ENCODE data around the gene MYL3. TPM values are rescaled to one million over a fixed set of nuclear protein-coding genes. Genes with fewer than 3 reads are reported as not detected.

Gene MYL3
- total RNA-seq, 1 donor from 2014 or later, result 3,804 TPM

DNA sequence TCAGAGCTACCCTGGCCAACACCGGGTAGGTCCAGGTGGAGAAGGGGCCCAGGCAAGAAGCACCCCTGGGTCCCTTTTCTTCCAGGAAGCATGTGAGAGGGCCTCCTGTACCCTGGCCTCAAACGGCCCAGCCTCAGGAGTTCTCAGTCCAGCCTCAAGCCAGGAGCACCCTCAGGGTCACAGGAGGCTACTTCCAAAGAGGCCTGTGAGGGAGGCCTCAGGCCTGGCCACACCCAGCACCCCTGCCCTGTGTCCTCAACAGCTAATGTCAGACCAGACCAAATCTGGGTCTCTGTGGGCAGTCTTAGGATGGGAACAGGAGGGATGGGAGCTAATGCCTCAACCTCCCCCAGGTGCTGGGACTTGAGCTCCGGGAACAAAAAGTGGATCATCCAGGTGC is 37.8 kb upstream of the MYL3 start:
- peak; percentile 50 for DNase-seq (ENCODE audit: low spot score)
- intact Hi-C loops (cut with DNase I), result no loop called here

DNA sequence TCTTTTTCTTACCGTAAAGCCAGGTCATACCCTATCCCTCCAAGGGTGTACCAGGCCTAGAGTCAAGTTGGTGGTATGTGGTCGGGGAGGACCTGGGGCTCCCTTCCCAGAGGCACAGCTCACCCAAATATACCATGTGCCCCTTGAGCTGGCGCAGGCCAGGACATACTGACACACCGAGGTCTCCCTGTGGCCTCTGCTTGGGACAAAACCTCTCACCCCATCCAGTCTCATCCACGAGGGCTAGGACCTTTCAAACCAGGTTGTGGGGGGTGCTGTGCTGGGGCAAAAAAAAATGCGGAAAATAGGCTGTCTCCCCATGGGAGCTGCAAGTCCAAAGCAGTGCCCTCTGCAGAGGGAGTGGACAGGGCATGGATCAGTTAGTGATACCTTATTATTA is 37.1 kb upstream of the MYL3 start:
- intact Hi-C loops (cut with DNase I), result no loop called here
- no peak for DNase-seq (ENCODE audit: low spot score)

DNA sequence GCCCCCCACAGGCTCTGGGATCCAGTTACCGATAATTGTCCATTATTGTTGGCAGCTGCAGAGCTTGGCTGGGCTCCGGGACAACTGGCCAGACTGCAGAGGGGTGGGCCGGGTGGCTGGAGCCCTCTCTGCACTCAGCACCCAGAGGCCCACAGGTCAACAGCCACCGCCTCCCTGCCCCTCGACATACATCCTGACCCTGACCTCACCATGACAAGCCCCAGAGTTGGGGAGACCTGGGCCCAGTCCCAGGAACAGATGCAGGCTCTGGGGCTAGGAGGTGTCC is 36.7 kb upstream of the MYL3 start:
- DNase-seq (ENCODE audit: low spot score), result peak; percentile 57
- intact Hi-C loops (cut with DNase I), result no loop called here

DNA sequence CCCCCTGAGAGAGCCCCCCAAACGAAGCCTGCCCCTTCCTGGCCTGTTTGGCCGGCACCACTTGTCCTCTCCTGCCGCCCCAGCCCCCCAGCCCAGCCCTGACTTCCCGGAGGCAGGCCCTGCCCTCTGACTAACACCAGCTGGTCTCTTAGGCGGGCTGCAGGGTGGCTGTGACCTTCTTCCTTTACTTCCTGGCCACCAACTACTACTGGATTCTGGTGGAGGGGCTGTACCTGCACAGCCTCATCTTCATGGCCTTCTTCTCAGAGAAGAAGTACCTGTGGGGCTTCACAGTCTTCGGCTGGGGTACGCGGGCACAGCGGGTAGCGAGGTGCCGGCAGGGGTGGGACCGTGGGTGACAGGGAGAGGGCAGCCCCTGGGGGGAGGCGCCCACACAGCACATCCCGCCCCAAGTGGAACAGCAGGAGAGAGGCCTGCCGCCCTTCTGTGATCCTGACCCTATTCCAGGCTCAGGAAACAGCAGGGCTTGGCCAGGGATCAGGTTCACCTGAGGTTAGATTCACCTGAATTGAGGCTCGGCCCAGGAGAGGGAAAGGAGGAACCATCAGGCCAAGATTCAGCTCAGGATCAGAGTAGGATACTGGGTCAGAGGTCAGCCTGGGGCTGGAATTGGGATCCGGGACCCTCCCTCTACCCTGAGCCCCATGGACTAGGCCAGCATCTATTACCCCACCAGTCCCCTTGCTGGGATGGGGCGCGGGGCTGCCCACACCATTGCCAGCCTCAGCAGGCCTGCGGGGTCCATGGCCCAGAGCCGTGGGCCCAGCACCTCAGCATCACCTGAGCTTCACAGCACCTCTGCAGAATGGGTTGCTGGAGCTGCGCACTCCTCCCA is 36.1 kb upstream of the MYL3 start:
- DNase-seq (ENCODE audit: low spot score), result peak; percentile 58
- intact Hi-C loops (cut with DNase I), result loop anchor here (10.0 kb wide), 1 partner anchor 405 kb away; the partner anchor contains the start of gene RTP3

DNA sequence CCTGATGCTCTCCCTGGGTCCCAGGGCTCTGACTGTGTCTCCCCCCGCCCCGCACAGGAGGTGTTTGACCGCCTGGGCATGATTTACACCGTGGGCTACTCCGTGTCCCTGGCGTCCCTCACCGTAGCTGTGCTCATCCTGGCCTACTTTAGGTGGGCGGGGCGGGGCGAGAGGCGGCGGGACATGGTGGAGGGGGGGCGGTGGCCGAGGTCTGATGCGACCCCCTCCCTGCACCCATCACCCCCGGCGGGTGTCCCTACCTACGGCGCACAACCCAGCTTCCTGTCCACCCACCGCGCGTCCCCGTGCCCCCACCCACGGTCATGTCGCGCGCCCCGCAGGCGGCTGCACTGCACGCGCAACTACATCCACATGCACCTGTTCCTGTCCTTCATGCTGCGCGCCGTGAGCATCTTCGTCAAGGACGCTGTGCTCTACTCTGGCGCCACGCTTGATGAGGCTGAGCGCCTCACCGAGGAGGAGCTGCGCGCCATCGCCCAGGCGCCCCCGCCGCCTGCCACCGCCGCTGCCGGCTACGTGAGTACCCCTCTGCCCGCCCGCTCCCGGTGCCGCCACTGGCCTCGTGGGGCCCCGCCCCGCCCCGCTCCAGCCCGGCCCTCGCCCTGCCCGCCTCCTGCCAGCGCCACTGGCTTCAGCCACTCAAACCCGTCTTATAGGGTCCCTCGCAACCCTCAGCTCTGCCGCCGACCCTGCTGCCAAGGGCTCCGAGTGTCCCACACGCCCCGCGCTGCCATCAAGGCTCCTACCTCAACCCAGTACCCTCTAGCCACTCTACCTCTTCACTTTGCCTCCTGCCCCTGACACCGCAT is 35.3 kb upstream of the MYL3 start:
- intact Hi-C loops (cut with DNase I), result loop anchor here (10.0 kb wide), 1 partner anchor 404 kb away; the partner anchor contains the start of gene RTP3
- peak; percentile 74 for DNase-seq (ENCODE audit: low spot score)

DNA sequence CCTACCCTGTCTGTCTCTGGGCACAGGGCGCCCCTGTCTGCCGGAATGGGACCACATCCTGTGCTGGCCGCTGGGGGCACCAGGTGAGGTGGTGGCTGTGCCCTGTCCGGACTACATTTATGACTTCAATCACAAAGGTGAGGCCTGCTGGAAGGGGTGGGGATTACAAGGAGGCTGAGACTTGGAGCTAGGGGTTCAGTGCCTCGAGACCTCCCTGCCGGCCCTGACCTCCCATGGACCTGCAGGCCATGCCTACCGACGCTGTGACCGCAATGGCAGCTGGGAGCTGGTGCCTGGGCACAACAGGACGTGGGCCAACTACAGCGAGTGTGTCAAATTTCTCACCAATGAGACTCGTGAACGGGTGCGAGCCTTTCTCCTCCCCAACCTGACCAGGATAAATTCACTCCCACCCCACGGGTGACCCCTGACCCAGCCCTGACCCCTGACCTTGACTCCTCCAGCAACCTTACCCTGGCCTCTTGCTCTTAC is 34.6 kb upstream of the MYL3 start:
- intact Hi-C loops (cut with DNase I), result loop anchor here (2.0 to 10.0 kb wide), 2 partner anchors 191 to 403 kb away; partner anchors contain the start of gene RTP3
- DNase-seq (ENCODE audit: low spot score), result peak; percentile 63

DNA sequence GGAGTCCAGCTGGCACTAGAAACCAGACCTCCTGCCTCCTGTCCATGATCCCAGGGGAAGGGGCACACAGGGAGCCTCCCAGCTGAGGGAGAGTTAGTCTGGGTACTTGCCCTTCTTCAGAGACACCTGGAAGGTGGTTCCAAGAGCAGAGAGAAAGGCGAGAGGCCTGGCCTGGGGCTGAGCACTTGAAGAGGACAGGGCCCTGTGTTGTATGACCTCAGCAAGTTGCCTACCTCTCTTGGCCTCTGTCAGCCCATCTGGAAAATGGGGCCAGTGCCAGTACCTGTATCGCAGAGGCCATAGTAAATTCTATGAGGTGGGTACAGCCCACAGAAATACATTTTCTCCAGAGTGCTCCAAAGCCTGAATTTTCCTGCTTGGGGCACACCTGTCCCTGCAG is 33.8 kb upstream of the MYL3 start:
- peak; percentile 61 for DNase-seq (ENCODE audit: low spot score)
- intact Hi-C loops (cut with DNase I), result loop anchor here (2.0 to 10.0 kb wide), 2 partner anchors 190 to 402 kb away; partner anchors contain the start of gene RTP3

DNA sequence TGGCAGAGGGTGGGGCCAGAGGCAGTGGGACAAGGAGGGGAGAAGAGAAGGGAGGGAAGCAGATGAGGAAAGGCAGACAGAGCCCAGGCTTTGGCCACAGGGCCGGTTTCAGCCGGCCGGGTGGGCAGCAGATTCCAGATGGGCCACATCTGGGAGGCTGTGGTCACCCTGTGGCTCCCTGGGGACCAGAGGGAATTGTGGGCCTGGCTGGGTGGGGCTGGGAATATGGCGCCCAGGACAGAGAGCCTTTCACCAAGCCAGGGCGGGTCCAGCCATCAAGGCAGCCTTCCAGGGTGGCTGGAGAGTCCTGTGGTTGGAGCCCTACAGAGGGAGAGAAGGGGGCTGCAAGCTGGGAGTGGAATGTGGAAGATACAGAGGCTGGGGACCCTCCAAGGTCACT is 33.1 kb upstream of the MYL3 start:
- intact Hi-C loops (cut with DNase I), result loop anchor here (2.0 to 10.0 kb wide), 2 partner anchors 190 to 402 kb away; partner anchors contain the start of gene RTP3
- peak; percentile 49 for DNase-seq (ENCODE audit: low spot score)

DNA sequence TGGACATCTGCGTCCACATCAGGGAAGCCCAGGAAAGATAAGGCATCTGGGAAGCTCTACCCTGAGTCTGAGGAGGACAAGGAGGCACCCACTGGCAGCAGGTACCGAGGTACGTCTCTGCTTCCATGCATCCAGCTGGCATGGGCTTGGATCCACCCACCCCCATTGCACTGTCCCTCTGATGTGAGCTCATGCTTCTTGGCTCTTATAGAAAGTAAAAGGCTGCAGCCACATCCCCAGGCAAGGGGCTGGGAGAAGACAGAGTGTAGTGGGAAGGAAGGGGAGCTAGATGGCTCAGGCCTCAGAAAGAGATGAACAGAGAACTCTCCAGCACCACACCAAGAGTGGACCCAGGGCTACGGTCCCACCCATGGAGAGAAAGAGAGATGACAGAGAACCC is 32.5 kb upstream of the MYL3 start:
- intact Hi-C loops (cut with DNase I), result loop anchor here (1.0 to 10.0 kb wide), 3 partner anchors 29 to 401 kb away; partner anchors contain the start of gene RTP3
- peak; percentile 47 for DNase-seq (ENCODE audit: low spot score)

DNA sequence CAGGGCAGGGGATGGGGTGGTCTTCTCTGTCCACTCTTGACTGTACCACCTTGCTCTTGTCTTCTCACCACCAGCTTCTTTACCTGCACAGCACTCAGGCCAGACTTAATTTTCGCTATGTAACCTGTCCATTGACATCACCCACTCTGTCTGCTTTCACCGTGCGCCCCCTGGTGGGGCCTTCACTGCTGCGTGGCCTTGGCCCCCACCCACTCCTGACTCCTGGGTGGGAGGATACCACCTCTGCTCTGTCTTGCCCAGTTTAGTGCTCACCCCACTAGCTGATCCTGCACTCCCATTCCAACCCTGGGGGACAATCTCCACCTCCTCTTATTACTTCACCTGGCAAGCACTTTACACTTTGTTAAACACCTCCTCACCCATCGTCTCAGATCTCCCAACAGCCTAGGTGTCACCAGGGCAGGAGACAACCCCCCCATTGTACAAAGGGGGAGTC is 32.0 kb upstream of the MYL3 start:
- DNase-seq (ENCODE audit: low spot score), result peak; percentile 83
- intact Hi-C loops (cut with DNase I), result loop anchor here (1.0 to 10.0 kb wide), 2 partner anchors 29 to 400 kb away; partner anchors contain the start of gene RTP3

DNA sequence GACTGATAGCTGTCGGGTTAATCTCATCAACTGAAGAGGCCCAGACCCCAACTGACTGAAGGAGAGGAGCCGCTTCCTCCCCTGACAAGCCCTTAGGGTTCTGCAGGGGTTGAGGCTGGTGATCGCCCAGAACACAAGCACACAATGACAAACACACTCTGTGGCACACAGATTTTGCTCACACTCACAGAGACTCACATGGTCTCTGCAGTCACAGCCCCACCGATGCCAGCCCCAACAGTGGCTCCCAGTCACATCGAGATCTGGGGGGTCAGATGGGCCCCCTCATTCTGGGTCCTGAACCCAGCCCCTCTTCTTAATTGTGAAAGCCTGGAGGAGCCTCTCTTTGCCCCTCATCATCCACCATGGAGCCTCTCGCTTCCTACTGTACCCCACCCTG is 31.0 kb upstream of the MYL3 start:
- no peak for DNase-seq (ENCODE audit: low spot score)
- intact Hi-C loops (cut with DNase I), result loop anchor here (10.0 kb wide), 1 partner anchor 399 kb away; the partner anchor contains the start of gene RTP3

DNA sequence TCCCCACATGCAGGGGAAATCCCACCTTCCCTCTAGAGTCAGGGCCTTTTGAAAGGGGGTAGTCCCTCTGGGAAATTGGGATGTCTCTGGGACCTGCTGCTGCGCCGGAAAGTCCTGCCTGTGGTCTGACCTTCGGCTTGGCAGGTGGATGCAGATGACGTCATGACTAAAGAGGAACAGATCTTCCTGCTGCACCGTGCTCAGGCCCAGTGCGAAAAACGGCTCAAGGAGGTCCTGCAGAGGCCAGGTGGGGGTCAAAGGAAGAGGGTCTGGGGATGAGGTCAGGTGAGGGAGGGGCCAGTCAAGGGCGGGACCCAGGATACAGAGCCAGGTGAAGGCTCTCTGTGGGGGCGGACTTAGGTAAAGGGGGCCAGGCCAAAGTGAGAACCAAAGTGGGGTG is 30.5 kb upstream of the MYL3 start:
- DNase-seq (ENCODE audit: low spot score), result no peak
- intact Hi-C loops (cut with DNase I), result loop anchor here (10.0 kb wide), 1 partner anchor 399 kb away; the partner anchor contains the start of gene RTP3

DNA sequence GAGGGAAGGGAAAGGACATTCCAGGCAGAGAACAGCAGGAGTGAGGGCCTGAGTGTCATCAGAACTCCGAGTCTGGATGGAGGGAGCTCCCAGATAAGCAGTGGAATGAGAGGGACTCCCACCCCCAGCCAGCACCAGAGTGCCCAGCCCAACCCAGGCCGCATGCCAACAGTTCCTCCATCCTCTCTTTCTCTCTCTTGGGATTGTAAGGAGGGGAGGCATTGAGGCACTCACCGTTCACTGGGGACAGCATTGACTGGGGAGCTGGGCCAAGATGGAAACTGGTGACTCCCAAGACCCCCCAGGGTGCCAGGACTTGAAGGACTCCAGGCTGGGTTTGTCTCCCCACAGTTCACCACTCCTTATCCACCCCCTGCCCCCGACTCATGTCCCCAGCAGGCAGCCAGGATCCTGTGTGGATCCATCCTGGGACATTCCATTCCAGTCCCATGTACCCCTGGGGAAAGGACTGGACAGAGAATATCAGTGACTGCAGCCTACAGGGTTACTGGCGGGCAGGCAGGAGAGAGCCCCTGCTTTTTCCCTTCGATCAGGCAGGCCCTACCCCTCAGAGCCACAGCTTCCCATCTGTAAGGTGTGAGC is 30.0 kb upstream of the MYL3 start:
- intact Hi-C loops (cut with DNase I), result loop anchor here (10.0 kb wide), 1 partner anchor 398 kb away; the partner anchor contains the start of gene RTP3
- DNase-seq (ENCODE audit: low spot score), result no peak

DNA sequence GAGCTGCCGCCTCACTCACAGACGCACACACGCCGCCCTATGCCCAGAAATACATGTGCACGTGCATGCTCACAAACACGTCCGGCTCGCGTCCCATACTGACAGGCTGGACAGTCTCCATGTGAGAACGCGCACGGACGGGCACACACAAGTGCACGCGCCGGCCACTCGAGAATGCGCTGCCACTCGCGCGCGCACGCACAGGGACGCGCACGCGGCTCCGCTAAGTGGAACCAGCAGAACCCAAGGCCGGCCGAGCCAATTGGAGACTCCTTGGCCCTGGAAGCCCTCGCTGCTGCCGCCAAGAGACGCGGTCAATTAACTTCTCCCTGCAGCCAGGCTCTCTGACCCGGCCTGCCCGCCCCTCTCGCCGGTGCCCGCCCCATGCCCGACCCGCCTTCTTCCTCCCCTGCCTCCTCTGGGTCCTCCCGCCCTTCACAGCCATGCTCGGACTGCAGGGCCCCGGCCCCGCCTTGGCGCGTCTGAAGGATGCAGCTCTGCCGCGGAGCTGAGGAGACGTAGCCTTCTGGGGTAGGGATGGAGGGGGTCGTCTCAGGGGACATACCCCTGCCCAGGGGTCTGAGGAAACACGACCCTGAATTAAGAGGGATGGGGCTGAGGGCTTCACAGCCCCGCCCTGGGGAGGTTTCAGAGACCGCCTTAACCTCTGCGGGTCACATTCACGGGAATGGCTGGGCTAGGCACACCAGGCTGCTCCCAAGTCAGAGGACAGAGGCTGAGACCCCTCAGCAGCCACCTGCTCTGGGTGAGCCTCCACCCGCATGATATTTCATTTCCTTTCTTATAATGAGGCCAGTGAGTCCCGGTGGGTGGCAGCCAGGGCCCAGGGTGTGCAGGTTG is 29.3 kb upstream of the MYL3 start:
- intact Hi-C loops (cut with DNase I), result loop anchor here (10.0 kb wide), 1 partner anchor 398 kb away; the partner anchor contains the start of gene RTP3
- DNase-seq (ENCODE audit: low spot score), result peak; percentile 88

DNA sequence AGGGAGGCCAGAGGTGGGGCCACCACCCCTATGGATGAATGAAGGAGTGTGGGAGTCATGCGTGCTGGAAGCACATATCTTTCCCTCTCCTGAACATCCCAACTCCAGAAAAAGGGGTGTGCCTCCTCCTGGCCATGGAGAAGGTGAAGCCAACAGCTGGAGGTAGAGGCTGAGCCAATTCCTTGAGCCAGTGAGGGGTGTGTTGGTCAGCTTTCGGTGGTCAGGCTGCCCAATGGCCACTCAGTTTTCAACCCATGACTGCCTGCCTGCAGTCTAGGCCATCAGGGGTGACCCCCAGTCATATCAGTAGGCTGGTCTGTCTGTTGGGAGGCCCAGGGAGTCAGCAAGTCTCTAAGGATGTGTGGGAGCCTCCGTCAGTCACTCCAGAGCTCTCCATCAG is 27.9 kb upstream of the MYL3 start:
- DNase-seq (ENCODE audit: low spot score), result no peak
- intact Hi-C loops (cut with DNase I), result loop anchor here (10.0 kb wide), 1 partner anchor 396 kb away; the partner anchor contains the start of gene RTP3

DNA sequence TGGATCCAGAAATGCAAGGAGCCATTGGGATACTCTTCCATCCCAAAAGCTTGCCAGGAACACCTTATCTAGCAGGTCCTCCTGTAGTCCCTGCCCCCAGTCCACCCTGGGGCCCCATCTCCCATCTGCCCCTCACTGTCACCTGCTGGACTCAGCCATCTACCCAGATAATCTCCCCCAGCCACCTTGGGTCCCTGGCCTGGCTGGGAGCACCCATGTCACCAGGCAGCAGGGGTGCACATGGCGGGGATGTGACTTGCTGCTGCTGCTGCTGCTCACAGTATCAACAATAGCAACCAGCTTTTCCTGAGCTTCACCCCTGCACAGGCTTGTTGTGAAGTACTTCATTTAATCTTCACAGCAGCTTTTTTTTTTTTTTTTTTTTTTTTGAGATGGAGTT is 26.9 kb upstream of the MYL3 start:
- DNase-seq (ENCODE audit: low spot score), result no peak
- intact Hi-C loops (cut with DNase I), result loop anchor here (10.0 kb wide), 1 partner anchor 395 kb away; the partner anchor contains the start of gene RTP3

DNA sequence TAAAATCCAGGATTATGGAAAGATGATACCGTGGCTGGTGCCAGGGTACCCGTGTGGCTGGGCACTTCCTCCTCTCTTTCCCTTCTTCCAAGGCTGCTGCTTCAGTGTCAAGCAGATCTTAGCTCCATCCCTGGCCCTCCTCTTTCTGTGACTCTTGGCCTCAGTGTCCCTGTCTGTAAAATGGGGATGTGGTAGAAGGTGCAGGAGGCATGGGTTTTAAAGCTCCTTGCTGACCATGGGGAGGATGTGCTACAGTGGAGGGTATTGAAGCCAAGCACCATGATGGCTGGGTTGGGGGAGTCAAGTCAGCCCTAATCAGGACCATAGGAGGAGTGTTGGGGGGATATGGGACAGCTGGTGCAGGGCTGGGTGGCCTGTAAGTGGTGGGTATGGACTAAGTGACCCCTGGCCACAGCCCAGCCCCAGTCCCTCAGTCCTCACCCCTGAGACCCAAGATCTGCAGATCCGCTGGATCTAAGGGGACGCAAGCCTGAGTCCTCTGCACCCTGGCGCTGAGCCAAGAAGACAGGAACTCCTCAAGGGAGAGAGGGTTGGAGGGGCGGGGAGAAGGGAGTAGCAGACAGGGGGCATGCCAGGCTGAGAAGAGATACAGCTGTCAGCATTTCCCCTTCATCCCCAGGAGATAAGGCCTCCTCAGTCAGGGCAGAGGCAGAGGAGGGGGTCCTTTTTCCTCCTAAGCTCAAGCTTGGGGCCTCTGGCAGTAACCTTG is 26.3 kb upstream of the MYL3 start:
- intact Hi-C loops (cut with DNase I), result loop anchor here (10.0 kb wide), 1 partner anchor 395 kb away; the partner anchor contains the start of gene RTP3
- no peak for DNase-seq (ENCODE audit: low spot score)

DNA sequence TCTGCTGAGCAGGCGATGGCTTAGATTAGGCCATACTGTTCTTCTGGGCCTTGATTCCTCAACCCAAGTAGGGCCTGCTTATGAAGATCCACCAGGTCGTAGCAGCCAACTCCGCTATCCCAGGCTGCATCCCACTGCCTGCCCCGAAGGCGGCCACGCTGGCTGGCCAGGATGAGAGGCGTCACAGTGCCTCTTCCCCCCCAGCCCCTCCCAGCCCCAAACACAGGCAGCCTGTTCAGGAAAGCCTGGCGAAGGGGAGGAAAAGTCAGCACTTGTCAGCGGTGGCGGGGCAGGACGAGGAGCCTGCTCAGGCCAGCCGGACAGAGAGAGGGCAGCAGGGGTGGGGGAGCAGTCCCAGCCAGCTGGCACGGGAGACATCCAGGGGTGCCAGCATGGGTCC is 25.5 kb upstream of the MYL3 start:
- intact Hi-C loops (cut with DNase I), result no loop called here
- no peak for DNase-seq (ENCODE audit: low spot score)

Data from cardiac septum (tissue), 1 donor.